PC-3 (cell line): Measurements from ENCODE around the gene GPR152. TPM values are rescaled to one million over a fixed set of nuclear protein-coding genes. Genes with fewer than 3 reads are reported as not detected.

Experiments used
- ATAC-seq: fragments of 200-7000 bp; cut with Tn5 transposase; 2 replicates; pipeline ENCODE4 v1.9.1; 2020; ENCODE audit warnings: mild to moderate bottlenecking, moderate library complexity
- BruUV-seq: library from RNA; stranded (reverse); fragments of 400-500 nt; replicated peaks from 2 replicates; lab custom pipeline; 2021; lab: Mats Ljungman, UMichigan
- CTCF ChIA-PET: fragments of 300-600 bp; sonication (Branson Sonifier 250); formaldehyde crosslinking; loops from one replicate; lab custom pipeline; 2022; ENCODE audit warnings: antibody characterized with exemption; lab: Charles Lee
- POLR2A ChIA-PET: fragments of 300-600 bp; sonication (Branson Sonifier 250); formaldehyde crosslinking; loops from one replicate; lab custom pipeline; 2022; ENCODE audit warnings: antibody characterized with exemption; ENCODE audit not compliant: unreplicated experiment; lab: Charles Lee
- DNase-seq: peaks from one replicate; pipeline ENCODE4 v3.0.0-alpha.2; 2015
- H2AFZ ChIP-seq: fragments of 300-600 bp; sonication (generic); 2 replicates; pipeline ENCODE4 v1.6.0; 2016; ENCODE audit warnings: antibody characterized with exemption, low read length
- H3F3A ChIP-seq: fragments of 300-600 bp; sonication (generic); one replicate; pipeline ENCODE4 v1.6.0; 2017; ENCODE audit warnings: antibody characterized with exemption, low read length, control low read depth, mild to moderate bottlenecking; ENCODE audit not compliant: unreplicated experiment
- H3K27ac ChIP-seq: fragments of 300-600 bp; sonication (generic); 2 replicates; pipeline ENCODE4 v1.5.1; 2016; ENCODE audit warnings: mild to moderate bottlenecking, low read length
- H3K27me3 ChIP-seq: fragments of 300-600 bp; sonication (generic); 2 replicates; pipeline ENCODE4 v1.6.1; 2016; ENCODE audit warnings: low read length, mixed read lengths
- H3K36me3 ChIP-seq: fragments of 300-600 bp; sonication (generic); 2 replicates; pipeline ENCODE4 v1.6.1; 2016; ENCODE audit warnings: low read depth, mixed run types, low read length, mixed read lengths
- H3K4me1 ChIP-seq: fragments of 300-600 bp; sonication (generic); 2 replicates; pipeline ENCODE4 v1.5.1; 2016; ENCODE audit warnings: low read length; ENCODE audit not compliant: insufficient read depth
- H3K4me2 ChIP-seq: fragments of 300-600 bp; sonication (generic); 2 replicates; pipeline ENCODE4 v1.6.0; 2016; ENCODE audit warnings: low read length
- H3K4me3 ChIP-seq: fragments of 300-600 bp; sonication (generic); 2 replicates; pipeline ENCODE4 v1.5.1; 2016; ENCODE audit warnings: mild to moderate bottlenecking, low read length, mixed read lengths
- H3K79me2 ChIP-seq: fragments of 300-600 bp; sonication (generic); 2 replicates; pipeline ENCODE4 v1.6.1; 2017; ENCODE audit warnings: low read length, mixed read lengths
- H3K9ac ChIP-seq: fragments of 300-600 bp; sonication (generic); 2 replicates; pipeline ENCODE4 v1.6.0; 2016; ENCODE audit warnings: mild to moderate bottlenecking, low read length
- H3K9me2 ChIP-seq: fragments of 300-600 bp; sonication (generic); replicated peaks from 2 replicates; pipeline ENCODE4 v1.6.1; 2016; ENCODE audit warnings: mixed run types, low read length, mixed read lengths
- H3K9me3 ChIP-seq: fragments of 300-600 bp; sonication (generic); 2 replicates; pipeline ENCODE4 v1.6.1; 2016; ENCODE audit warnings: low read length, mixed read lengths
- H4K20me1 ChIP-seq: fragments of 300-600 bp; sonication (generic); 2 replicates; pipeline ENCODE4 v1.6.1; 2016; ENCODE audit warnings: low read length, mixed read lengths
- EZH2 ChIP-seq: fragments of 300-600 bp; sonication (generic); IDR thresholded peaks from one replicate; pipeline ENCODE4 v1.6.1; 2017; ENCODE audit warnings: antibody characterized with exemption, mild to moderate bottlenecking, low read length; ENCODE audit not compliant: unreplicated experiment
- EZH2phosphoT487 ChIP-seq: fragments of 300-600 bp; sonication (generic); IDR thresholded peaks from 2 replicates; pipeline ENCODE4 v1.6.1; 2018; ENCODE audit warnings: mild to moderate bottlenecking, antibody characterized with exemption, low read length, borderline replicate concordance
- intact Hi-C: fragments of 100-400 bp; cut with micrococcal nuclease; formaldehyde crosslinking; loops from 2 replicates; pipeline ENCODE4 v1.9.0; 2023
- total RNA-seq: library from RNA; depleted of rRNA; stranded (reverse); fragments of >200 nt; gene quantifications from 2 replicates; pipeline ENCODE4 v1.2.3, GENCODE V29; 2014
- TF ChIP-seq, protein P1 (sequence below): fragments of 300-600 bp; sonication (generic); conservative IDR thresholded peaks from 2 replicates; pipeline ENCODE4 v1.5.1; 2017; ENCODE audit warnings: antibody characterized with exemption, low read depth, mild to moderate bottlenecking, low read length

Gene GPR152
- total RNA-seq, 1 experiment from 2014 or later, result not detected

DNA sequence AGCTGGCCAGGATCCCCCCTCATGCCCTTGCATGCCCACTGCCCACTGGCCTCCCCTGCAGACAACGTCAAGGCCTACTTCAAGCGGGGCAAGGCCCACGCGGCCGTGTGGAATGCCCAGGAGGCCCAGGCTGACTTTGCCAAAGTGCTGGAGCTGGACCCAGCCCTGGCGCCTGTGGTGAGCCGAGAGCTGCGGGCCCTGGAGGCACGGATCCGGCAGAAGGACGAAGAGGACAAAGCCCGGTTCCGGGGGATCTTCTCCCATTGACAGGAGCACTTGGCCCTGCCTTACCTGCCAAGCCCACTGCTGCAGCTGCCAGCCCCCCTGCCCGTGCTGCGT lies 38.2 kb upstream of the GPR152 start:
- TF ChIP-seq EZH2, result no peak
- no peak for TF ChIP-seq EZH2phosphoT487
- TF ChIP-seq, protein P1, sequence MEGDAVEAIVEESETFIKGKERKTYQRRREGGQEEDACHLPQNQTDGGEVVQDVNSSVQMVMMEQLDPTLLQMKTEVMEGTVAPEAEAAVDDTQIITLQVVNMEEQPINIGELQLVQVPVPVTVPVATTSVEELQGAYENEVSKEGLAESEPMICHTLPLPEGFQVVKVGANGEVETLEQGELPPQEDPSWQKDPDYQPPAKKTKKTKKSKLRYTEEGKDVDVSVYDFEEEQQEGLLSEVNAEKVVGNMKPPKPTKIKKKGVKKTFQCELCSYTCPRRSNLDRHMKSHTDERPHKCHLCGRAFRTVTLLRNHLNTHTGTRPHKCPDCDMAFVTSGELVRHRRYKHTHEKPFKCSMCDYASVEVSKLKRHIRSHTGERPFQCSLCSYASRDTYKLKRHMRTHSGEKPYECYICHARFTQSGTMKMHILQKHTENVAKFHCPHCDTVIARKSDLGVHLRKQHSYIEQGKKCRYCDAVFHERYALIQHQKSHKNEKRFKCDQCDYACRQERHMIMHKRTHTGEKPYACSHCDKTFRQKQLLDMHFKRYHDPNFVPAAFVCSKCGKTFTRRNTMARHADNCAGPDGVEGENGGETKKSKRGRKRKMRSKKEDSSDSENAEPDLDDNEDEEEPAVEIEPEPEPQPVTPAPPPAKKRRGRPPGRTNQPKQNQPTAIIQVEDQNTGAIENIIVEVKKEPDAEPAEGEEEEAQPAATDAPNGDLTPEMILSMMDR, result no peak
- Histone ChIP-seq H3K79me2 (no peaks in the 10 kb centered on the region), H3K27ac (no peak overlapping the region), H3K9me3 (no peaks in the 10 kb centered on the region), H3K36me3 (no peaks in the 10 kb centered on the region; the same call in 1 of the 2 replicates), H4K20me1 (no peaks in the 10 kb centered on the region), H3K4me1 (no peaks in the 10 kb centered on the region), H3K4me2 (no peak overlapping the region), H3K4me3 (no peak overlapping the region), H3K27me3 (no peaks in the 10 kb centered on the region), H2AFZ (no peak overlapping the region), H3K9me2 (no peaks in the 10 kb centered on the region), H3K9ac (no peak overlapping the region), H3F3A (no peaks in the 10 kb centered on the region)
- ChIA-PET CTCF (no interaction called here), POLR2A (no interaction called here)
- DNase-seq, result no peak
- intact Hi-C loops, result no loop called here
- BruUV-seq, result no TSS peak
- 0 out of 2 replicates have a peak, but pooled peaks have one; percentile 7 for ATAC-seq

DNA sequence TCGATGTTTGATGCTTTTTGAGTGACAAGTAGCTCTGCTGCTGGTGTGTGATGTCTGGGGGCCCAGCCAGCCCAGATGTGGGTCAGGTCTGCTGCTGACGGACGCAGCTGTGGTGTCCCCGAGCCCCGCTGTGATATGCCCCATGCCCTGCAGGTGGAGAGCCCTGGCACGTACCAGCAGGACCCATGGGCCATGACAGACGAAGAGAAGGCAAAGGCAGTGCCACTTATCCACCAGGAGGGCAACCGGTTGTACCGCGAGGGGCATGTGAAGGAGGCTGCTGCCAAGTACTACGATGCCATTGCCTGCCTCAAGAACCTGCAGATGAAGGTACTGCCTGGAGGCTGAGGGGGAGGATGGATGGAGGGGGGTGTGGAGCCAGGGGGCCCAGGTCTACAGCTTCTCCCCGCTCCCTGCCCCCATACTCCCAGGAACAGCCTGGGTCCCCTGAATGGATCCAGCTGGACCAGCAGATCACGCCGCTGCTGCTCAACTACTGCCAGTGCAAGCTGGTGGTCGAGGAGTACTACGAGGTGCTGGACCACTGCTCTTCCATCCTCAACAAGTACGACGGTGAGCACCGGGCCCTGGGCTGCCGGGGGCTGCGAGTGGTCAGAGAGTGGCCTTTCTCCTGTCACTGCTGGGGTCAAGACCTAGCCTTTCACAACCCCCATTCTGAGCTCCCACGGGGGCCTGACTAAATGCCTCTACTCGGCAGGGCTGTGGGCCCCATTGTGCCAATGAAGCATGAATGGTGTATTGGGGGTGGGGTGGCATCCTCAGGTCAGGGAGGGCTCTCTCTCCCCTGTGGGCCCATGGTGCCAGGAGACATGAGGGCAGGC lies 37.6 kb upstream of the GPR152 start:
- ChIA-PET CTCF (no interaction called here), POLR2A (no interaction called here)
- Histone ChIP-seq H3K4me2 (no peak overlapping the region), H4K20me1 (no peaks in the 10 kb centered on the region), H3K27ac (no peak overlapping the region), H3K9ac (no peak overlapping the region), H2AFZ (no peak overlapping the region), H3K4me1 (no peaks in the 10 kb centered on the region), H3K4me3 (no peak overlapping the region), H3K9me3 (no peaks in the 10 kb centered on the region), H3F3A (no peaks in the 10 kb centered on the region), H3K79me2 (peaks cover 2% of the 10 kb centered on the region), H3K27me3 (no peaks in the 10 kb centered on the region), H3K9me2 (no peaks in the 10 kb centered on the region), H3K36me3 (no peaks in the 10 kb centered on the region; the same call in 1 of the 2 replicates)
- intact Hi-C loops, result no loop called here
- TF ChIP-seq EZH2 (no peak), EZH2phosphoT487 (no peak)
- TF ChIP-seq, protein P1, result no peak
- DNase-seq, result no peak
- no peak; the same call in 1 of the 2 replicates for ATAC-seq
- TSS peak; percentile 47 for BruUV-seq

DNA sequence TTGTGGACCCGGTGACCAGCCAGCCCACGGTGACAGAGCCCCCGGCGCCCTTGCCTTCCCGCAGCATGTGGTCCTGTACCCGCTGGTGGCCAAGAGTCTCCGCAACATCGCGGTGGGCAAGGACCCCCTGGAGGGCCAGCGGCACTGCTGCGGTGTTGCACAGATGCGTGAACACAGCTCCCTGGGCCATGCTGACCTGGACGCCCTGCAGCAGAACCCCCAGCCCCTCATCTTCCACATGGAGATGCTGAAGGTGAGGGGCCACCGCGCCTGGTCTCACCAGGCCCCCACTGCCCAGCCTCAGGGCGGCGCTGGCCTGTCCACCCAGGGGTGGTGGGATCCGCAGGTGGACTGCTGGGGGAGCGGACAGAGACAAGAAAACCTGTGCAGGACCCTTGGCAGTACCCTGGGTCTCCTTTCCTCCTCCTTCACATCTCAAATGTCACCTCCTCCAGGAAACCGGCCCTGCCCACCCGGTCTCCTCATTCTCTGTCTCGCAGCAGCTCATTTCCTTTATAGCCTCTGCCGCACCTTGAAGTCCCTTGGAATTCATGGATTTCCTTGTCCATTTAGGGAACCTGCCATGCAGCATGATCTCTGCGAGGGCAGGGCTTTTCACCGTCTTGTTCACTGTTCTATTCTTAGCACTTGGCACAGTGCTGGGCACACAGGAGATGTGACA lies 36.8 kb upstream of the GPR152 start:
- ATAC-seq (no peak), DNase-seq (no peak)
- TF ChIP-seq, protein P1, result no peak
- no peak for TF ChIP-seq EZH2phosphoT487
- TF ChIP-seq EZH2, result no peak
- CTCF ChIA-PET, result no interaction called here
- Histone ChIP-seq H3K4me1 (0 out of 2 replicates have a peak, but pooled peaks cover 2% of the 10 kb centered on the region), H2AFZ (no peak overlapping the region), H3K4me3 (no peak overlapping the region), H3K27me3 (no peaks in the 10 kb centered on the region), H3K36me3 (no peaks in the 10 kb centered on the region; the same call in 1 of the 2 replicates), H3K9ac (no peak overlapping the region), H3K27ac (no peak overlapping the region), H3F3A (no peaks in the 10 kb centered on the region), H3K4me2 (no peak overlapping the region), H3K79me2 (peaks cover 9% of the 10 kb centered on the region), H3K9me2 (no peaks in the 10 kb centered on the region), H3K9me3 (no peaks in the 10 kb centered on the region), H4K20me1 (no peaks in the 10 kb centered on the region)
- BruUV-seq, result no TSS peak
- POLR2A ChIA-PET, result no interaction called here
- intact Hi-C loops, result no loop called here
